CD4-positive, alpha-beta T cell treated with Interleukin-15 for 1 hour (primary cell): Measurements from ENCODE around the gene SORT1.
"Not testable (repeated sequence)": the region's sequence is repeated elsewhere in the genome, so short reads cannot be mapped to it uniquely, and the experiment has no call there.

Experiments
- DNase-seq: peaks from one replicate; pipeline ENCODE4 v3.0.0-alpha.2; 2020

SORT1 gene

GRCh38 chr1:109397581-109398342, at the start of gene SORT1:
Gene SORT1, minus strand, starts transcription at chr1:109397918. Its CDS starts 26 bp downstream, at chr1:109397892.
- DNase-seq, result peak; percentile 52

GRCh38 chr1:109445949-109446695, 48.4 kb upstream of the SORT1 start:
- DNase-seq, result not testable (repeated sequence)

GRCh38 chr1:109444346-109444745, 46.6 kb upstream of the SORT1 start:
- DNase-seq, result no peak

- no peak for DNase-seq
Measured at GRCh38 chr1:109443476-109443875, 45.8 kb upstream of the SORT1 start.

- DNase-seq, result no peak
Measured at GRCh38 chr1:109441069-109441468, 43.4 kb upstream of the SORT1 start.

GRCh38 chr1:109438798-109439297, 41.1 kb upstream of the SORT1 start:
- no peak for DNase-seq

- DNase-seq, result no peak
Measured at GRCh38 chr1:109434484-109434883, 36.8 kb upstream of the SORT1 start.

GRCh38 chr1:109433322-109433721, 35.6 kb upstream of the SORT1 start:
- no peak for DNase-seq

- no peak for DNase-seq
Measured at GRCh38 chr1:109432336-109432735, 34.6 kb upstream of the SORT1 start.

GRCh38 chr1:109427171-109427467, 29.4 kb upstream of the SORT1 start:
- no peak for DNase-seq

- peak; percentile 97 for DNase-seq
Measured at GRCh38 chr1:109426281-109427170, 28.8 kb upstream of the SORT1 start, which contains the start of gene PSMA5. Gene PSMA5, minus strand, starts transcription at chr1:109426448. Its CDS starts 118 bp downstream, at chr1:109426330.

- DNase-seq, result peak; percentile 74
Measured at GRCh38 chr1:109425391-109426280, 27.9 kb upstream of the SORT1 start.

GRCh38 chr1:109423498-109423897, 25.8 kb upstream of the SORT1 start:
- DNase-seq, result no peak

- no peak for DNase-seq
Measured at GRCh38 chr1:109412551-109412950, 14.8 kb upstream of the SORT1 start.

- DNase-seq, result no peak
Measured at GRCh38 chr1:109404838-109405237, 7.1 kb upstream of the SORT1 start.

- no peak for DNase-seq
Measured at GRCh38 chr1:109402025-109402424, 4.3 kb upstream of the SORT1 start.

- no peak for DNase-seq
Measured at GRCh38 chr1:109400035-109400655, 2.4 kb upstream of the SORT1 start.

- DNase-seq, result no peak
Measured at GRCh38 chr1:109399326-109399957, 1.7 kb upstream of the SORT1 start.

GRCh38 chr1:109398343-109399225, 866 bp upstream of the SORT1 start:
- no peak for DNase-seq
